PC-3 (cell line): ENCODE measurements around the gene YIF1A.

Experiments
- EZH2 ChIP-seq: fragments of 300-600 bp; sonication (generic); IDR thresholded peaks from one replicate; pipeline ENCODE4 v1.6.1; 2017; ENCODE audit warnings: antibody characterized with exemption, mild to moderate bottlenecking, low read length; ENCODE audit not compliant: unreplicated experiment
- EZH2phosphoT487 ChIP-seq: fragments of 300-600 bp; sonication (generic); IDR thresholded peaks from 2 replicates; pipeline ENCODE4 v1.6.1; 2018; ENCODE audit warnings: mild to moderate bottlenecking, antibody characterized with exemption, low read length, borderline replicate concordance
- TF ChIP-seq, protein P1 (sequence below): fragments of 300-600 bp; sonication (generic); conservative IDR thresholded peaks from 2 replicates; pipeline ENCODE4 v1.5.1; 2017; ENCODE audit warnings: antibody characterized with exemption, low read depth, mild to moderate bottlenecking, low read length

- TF ChIP-seq, protein P1, sequence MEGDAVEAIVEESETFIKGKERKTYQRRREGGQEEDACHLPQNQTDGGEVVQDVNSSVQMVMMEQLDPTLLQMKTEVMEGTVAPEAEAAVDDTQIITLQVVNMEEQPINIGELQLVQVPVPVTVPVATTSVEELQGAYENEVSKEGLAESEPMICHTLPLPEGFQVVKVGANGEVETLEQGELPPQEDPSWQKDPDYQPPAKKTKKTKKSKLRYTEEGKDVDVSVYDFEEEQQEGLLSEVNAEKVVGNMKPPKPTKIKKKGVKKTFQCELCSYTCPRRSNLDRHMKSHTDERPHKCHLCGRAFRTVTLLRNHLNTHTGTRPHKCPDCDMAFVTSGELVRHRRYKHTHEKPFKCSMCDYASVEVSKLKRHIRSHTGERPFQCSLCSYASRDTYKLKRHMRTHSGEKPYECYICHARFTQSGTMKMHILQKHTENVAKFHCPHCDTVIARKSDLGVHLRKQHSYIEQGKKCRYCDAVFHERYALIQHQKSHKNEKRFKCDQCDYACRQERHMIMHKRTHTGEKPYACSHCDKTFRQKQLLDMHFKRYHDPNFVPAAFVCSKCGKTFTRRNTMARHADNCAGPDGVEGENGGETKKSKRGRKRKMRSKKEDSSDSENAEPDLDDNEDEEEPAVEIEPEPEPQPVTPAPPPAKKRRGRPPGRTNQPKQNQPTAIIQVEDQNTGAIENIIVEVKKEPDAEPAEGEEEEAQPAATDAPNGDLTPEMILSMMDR = no peak
- TF ChIP-seq EZH2 = no peak
- no peak for TF ChIP-seq EZH2phosphoT487
These were observed 40.0 kb downstream of the YIF1A start for GRCh38 chr11:66248903-66249302.
